ENCODE results near the gene ZEB1.

The ZEB1 gene

DNA sequence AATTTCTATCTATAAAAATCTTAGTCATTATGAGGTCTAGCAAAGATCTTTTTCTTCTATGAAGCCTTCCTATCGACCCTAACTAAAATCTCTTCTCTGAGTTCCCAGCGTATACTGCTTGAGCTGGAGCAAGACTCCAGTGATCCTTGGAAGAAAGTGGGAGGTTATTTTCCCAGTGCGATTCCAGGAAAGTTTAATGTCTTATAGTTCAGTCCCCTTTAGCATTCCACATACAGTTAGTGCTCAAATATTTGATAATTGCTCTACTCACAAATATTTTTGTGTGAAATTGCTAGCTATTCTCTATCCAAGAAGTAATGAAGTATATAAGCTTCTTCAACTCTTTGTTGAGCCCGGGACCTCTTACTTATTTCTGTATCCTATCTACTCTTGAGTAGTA, 47.7 kb downstream of the ZEB1 start:
- DNase-seq (ENCODE audit: low read depth, low spot score), result no peak
- TF ChIP-seq, protein P1, sequence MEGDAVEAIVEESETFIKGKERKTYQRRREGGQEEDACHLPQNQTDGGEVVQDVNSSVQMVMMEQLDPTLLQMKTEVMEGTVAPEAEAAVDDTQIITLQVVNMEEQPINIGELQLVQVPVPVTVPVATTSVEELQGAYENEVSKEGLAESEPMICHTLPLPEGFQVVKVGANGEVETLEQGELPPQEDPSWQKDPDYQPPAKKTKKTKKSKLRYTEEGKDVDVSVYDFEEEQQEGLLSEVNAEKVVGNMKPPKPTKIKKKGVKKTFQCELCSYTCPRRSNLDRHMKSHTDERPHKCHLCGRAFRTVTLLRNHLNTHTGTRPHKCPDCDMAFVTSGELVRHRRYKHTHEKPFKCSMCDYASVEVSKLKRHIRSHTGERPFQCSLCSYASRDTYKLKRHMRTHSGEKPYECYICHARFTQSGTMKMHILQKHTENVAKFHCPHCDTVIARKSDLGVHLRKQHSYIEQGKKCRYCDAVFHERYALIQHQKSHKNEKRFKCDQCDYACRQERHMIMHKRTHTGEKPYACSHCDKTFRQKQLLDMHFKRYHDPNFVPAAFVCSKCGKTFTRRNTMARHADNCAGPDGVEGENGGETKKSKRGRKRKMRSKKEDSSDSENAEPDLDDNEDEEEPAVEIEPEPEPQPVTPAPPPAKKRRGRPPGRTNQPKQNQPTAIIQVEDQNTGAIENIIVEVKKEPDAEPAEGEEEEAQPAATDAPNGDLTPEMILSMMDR (IDR thresholded peaks at IDR 0.05; ENCODE audit: insufficient read depth, low read length, missing control alignments), result no peak
- ChIA-PET POLR2A (no interaction called here), CTCF (no interaction called here)
- H3K4me3 ChIP-seq (ENCODE audit: low read depth, low read length), result no peak overlapping the region

- TF ChIP-seq, protein P1 (IDR thresholded peaks at IDR 0.05; ENCODE audit: insufficient read depth, low read length, missing control alignments), result no peak
- DNase-seq (ENCODE audit: low read depth, low spot score), result no peak
- POLR2A ChIA-PET, result no interaction called here
- no peak overlapping the region for H3K4me3 ChIP-seq (ENCODE audit: low read depth, low read length)
- CTCF ChIA-PET, result no interaction called here
These were observed 49.7 kb downstream of the ZEB1 start for GRCh38 chr10:31368724-31369123.

DNA sequence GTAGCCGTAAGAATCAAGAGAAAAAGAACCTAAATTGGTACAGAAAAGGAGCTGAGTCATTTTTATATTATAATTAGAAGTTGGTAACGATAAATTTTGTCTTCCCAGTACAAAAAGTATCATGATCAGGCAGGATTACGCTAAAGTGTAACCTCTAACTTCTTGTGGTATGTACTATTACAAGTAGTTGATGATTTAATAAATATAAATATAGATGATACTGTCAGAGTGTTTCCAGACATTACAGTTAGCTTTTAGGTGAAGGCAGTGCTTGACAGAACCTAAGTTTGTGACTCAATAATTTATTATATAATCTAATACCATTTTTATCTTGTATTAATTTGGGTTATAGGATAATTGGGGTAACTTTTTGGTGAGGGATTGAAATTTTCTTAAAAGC, 53.4 kb downstream of the ZEB1 start:
- CTCF ChIA-PET, result no interaction called here
- DNase-seq (ENCODE audit: low read depth, low spot score), result no peak
- H3K4me3 ChIP-seq (ENCODE audit: low read depth, low read length), result no peak overlapping the region
- POLR2A ChIA-PET, result no interaction called here
- TF ChIP-seq, protein P1 (IDR thresholded peaks at IDR 0.05; ENCODE audit: insufficient read depth, low read length, missing control alignments), result no peak

DNA sequence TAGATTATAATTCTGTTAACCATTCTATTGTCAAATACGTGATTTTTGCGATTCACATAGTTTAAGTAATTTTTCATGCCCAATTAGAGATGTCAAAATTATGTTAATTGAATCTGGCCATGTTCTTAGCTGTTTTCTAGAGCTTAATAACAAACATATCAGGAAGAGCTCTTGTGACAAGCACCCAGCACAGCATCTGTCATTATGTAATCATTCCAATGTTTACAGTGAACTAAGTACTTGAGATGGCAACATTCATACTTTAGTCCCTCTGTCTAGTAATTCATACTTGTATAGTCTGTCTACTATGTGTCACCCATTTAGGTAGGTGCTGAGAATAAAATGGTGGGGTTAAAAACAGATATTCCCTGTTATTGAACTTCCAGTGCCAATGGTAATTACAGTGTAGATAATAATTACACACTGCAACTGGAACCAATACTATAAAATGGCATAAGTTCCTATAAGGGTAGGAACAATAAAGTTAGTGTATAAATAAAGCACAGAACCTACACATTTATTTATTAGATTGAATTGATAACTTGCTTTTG, 55.2 kb downstream of the ZEB1 start:
- POLR2A ChIA-PET, result no interaction called here
- no peak overlapping the region for H3K4me3 ChIP-seq (ENCODE audit: low read depth, low read length)
- TF ChIP-seq, protein P1 (IDR thresholded peaks at IDR 0.05; ENCODE audit: insufficient read depth, low read length, missing control alignments), result no peak
- no peak for DNase-seq (ENCODE audit: low read depth, low spot score)
- CTCF ChIA-PET, result no interaction called here

DNA sequence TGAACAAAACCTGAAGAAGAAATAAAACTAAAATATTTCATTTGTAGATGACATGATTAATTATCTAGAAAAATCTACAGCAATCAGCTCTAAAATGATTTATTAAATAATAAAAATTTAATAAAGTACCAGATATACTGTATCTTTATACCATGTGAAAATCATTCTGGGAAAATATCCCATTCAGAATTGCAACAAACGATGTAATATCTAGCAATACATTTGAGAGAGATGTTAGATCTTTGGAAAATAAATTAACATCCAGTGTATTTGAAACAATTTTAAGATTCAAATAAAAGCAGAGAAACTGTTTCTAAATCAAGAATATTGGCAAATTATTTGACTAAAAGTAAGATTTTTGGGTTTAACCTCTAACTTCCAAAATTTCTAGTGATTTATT, 62.2 kb downstream of the ZEB1 start:
- no peak for DNase-seq (ENCODE audit: low read depth, low spot score)
- POLR2A ChIA-PET, result no interaction called here
- TF ChIP-seq, protein P1 (IDR thresholded peaks at IDR 0.05; ENCODE audit: insufficient read depth, low read length, missing control alignments), result no peak
- CTCF ChIA-PET, result no interaction called here
- no peak overlapping the region for H3K4me3 ChIP-seq (ENCODE audit: low read depth, low read length)

DNA sequence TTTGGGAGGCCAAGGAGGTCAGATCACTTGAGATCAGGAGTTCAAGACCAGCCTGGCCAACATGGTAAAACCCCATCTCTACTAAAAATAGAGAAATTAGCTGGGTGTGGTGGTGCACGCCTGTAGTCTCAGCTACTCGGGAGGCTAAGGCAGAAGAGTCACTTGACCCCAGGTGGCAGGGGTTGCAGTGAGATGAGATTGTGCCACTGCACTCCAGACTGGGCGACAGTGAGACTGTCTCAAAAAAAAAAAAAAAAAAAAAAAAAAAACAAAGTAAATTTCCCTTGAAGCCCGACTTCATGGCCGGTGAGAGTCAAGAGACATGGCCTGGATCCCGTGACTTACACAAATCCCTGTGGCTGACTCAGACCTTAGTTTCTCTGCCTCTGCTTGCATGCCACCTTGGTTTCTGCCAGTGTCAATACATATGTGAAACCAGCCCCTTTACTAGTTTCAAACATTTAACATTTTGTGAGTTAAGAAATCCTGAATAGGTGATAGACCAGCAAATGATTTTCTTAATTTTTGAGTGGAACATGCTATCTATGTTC, 62.8 kb downstream of the ZEB1 start:
- DNase-seq (ENCODE audit: low read depth, low spot score), result no peak
- CTCF ChIA-PET, result no interaction called here
- TF ChIP-seq, protein P1 (IDR thresholded peaks at IDR 0.05; ENCODE audit: insufficient read depth, low read length, missing control alignments), result no peak
- POLR2A ChIA-PET, result no interaction called here
- H3K4me3 ChIP-seq (ENCODE audit: low read depth, low read length), result no peak overlapping the region
